ENCODE results near the gene TBC1D9. TPM values are rescaled to one million over a fixed set of nuclear protein-coding genes. Genes with fewer than 3 reads are reported as not detected.

The TBC1D9 gene
- total RNA-seq, 2 experiments from 2014 or later = 1.0 to 13.0 TPM

GRCh38 chr4:140611854-140612253 is 144.3 kb downstream of the TBC1D9 start:
- no peak for DNase-seq (ENCODE audit: low spot score)
- Histone ChIP-seq H3K9me2 (ENCODE audit: insufficient read depth, low read length) (no peaks in the 10 kb centered on the region), H3K27ac (ENCODE audit: low read depth, low read length, poor library complexity, severe bottlenecking) (peak overlapping the region; percentile 13), H3K9me3 (ENCODE audit: low read length) (no peaks in the 10 kb centered on the region), H3K4me1 (ENCODE audit: insufficient read depth, low read length, poor library complexity, severe bottlenecking) (peaks cover 51% of the 10 kb centered on the region), H3K36me3 (ENCODE audit: insufficient read depth, low read length) (no peaks in the 10 kb centered on the region), H3K4me3 (ENCODE audit: low read depth, low read length, poor library complexity, severe bottlenecking) (no peak overlapping the region), H3K79me2 (ENCODE audit: insufficient read depth, low read depth, low read length) (no peaks in the 10 kb centered on the region), H4K20me1 (ENCODE audit: insufficient read depth, low read length) (no peaks in the 10 kb centered on the region), H3K4me2 (ENCODE audit: low read length) (peak overlapping the region; percentile 40), H2AFZ (ENCODE audit: low read length) (peak overlapping the region; percentile 95)
- CTCF ChIA-PET (ENCODE audit: unreplicated experiment) = no interaction called here
- no TSS peak for BruUV-seq (replicated peaks)
- POLR2A ChIA-PET = no interaction called here
- no peak for TF ChIP-seq EZH2phosphoT487 (IDR thresholded peaks at IDR 0.05; ENCODE audit: borderline replicate concordance, low read depth, low read length)
- TF ChIP-seq CTCF (conservative IDR thresholded peaks at IDR 0.05; ENCODE audit: low read length) = no peak
- intact Hi-C loops (cut with micrococcal nuclease; ENCODE audit: unreplicated experiment) = loop anchor here (5.0 to 10.0 kb wide), 2 partner anchors 90 to 457 kb away; partner anchors contain the start of genes ELMOD2 and MAML3

- no TSS peak for BruUV-seq (replicated peaks)
- Histone ChIP-seq H3K4me1 (ENCODE audit: insufficient read depth, low read length, poor library complexity, severe bottlenecking) (peaks cover 32% of the 10 kb centered on the region), H2AFZ (ENCODE audit: low read length) (peak overlapping the region; percentile 60), H3K4me3 (ENCODE audit: low read depth, low read length, poor library complexity, severe bottlenecking) (no peak overlapping the region), H4K20me1 (ENCODE audit: insufficient read depth, low read length) (no peaks in the 10 kb centered on the region), H3K79me2 (ENCODE audit: insufficient read depth, low read depth, low read length) (no peaks in the 10 kb centered on the region), H3K9me2 (ENCODE audit: insufficient read depth, low read length) (no peaks in the 10 kb centered on the region; the same call in 1 of the 2 replicates), H3K4me2 (ENCODE audit: low read length) (no peak overlapping the region; the same call in 1 of the 2 replicates), H3K27ac (ENCODE audit: low read depth, low read length, poor library complexity, severe bottlenecking) (no peak overlapping the region), H3K36me3 (ENCODE audit: insufficient read depth, low read length) (no peaks in the 10 kb centered on the region), H3K9me3 (ENCODE audit: low read length) (no peaks in the 10 kb centered on the region)
- intact Hi-C loops (cut with micrococcal nuclease; ENCODE audit: unreplicated experiment) = loop anchor here (1.0 to 10.0 kb wide), 4 partner anchors 29 to 455 kb away; partner anchors contain the start of genes ELMOD2 and MAML3
- peak; percentile 87 for TF ChIP-seq CTCF (conservative IDR thresholded peaks at IDR 0.05; ENCODE audit: low read length)
- TF ChIP-seq EZH2phosphoT487 (IDR thresholded peaks at IDR 0.05; ENCODE audit: borderline replicate concordance, low read depth, low read length) = no peak
- DNase-seq (ENCODE audit: low spot score) = peak; percentile 75
- ChIA-PET POLR2A (interaction anchor here (0.7 to 3.9 kb wide), 14 partner anchors 11 to 459 kb away, joined by 3 to 37 read pairs (median 4); partner anchors contain the start of gene ELMOD2), CTCF (ENCODE audit: unreplicated experiment) (interaction anchor here (0.6 to 2.1 kb wide), 8 partner anchors 10 to 241 kb away, joined by 3 to 9 read pairs (median 4); no protein-coding TSS in a partner anchor)
Observed at GRCh38 chr4:140609548-140610425, 146.4 kb downstream of the TBC1D9 start.
